H1 (cell line): ENCODE data around the gene CCIN. TPM values are rescaled to one million over a fixed set of nuclear protein-coding genes. Genes with fewer than 3 reads are reported as not detected.
A peak's percentile ranks its signal among the peaks of the same experiment; 100 is the strongest.

Source experiments
- CTCF ChIA-PET: fragments of 300-600 bp; sonication (Branson Sonifier 250); formaldehyde crosslinking; loops from one replicate; lab custom pipeline; 2021; ENCODE audit not compliant: partially characterized antibody; lab: Charles Lee
- POLR2A ChIA-PET: fragments of 300-600 bp; sonication (Branson Sonifier 250); formaldehyde crosslinking; loops from one replicate; lab custom pipeline; 2021; ENCODE audit warnings: inconsistent platforms; ENCODE audit not compliant: partially characterized antibody; lab: Charles Lee
- DNase-seq, 2 experiments: peaks; one replicate each; pipeline versions ENCODE4 v3.0.0 to v3.0.0-alpha.2; 2010 to 2022; ENCODE audit warnings: low spot score in 2 of 2, low read depth in 1 of 2, mixed read lengths in 1 of 2
- FAIRE-seq: peaks from 2 replicates; lab custom pipeline; 2011; peaks lifted over from hg19 to GRCh38; lab: Jason Lieb, UNC
- H2AFZ ChIP-seq: 2 replicates; pipeline ENCODE4 v1.8.1; 2012; ENCODE audit warnings: low read length, inconsistent platforms
- H2AK5ac ChIP-seq: 2 replicates; pipeline ENCODE4 v1.6.1; 2013; ENCODE audit warnings: low read depth, low read length
- H2BK120ac ChIP-seq: replicated peaks from 2 replicates; pipeline ENCODE3; 2013; ENCODE audit warnings: low read depth, low read length, inconsistent platforms
- H2BK12ac ChIP-seq: 2 replicates; pipeline ENCODE4 v1.6.1; 2013; ENCODE audit warnings: low read depth, low read length
- H2BK15ac ChIP-seq: 2 replicates; pipeline ENCODE4 v1.6.1; 2013; ENCODE audit warnings: low read length
- H2BK20ac ChIP-seq: 2 replicates; pipeline ENCODE4 v1.6.1; 2013; ENCODE audit warnings: low read length
- H2BK5ac ChIP-seq: 2 replicates; pipeline ENCODE4 v1.6.1; 2013; ENCODE audit warnings: low read depth, low read length
- H3K14ac ChIP-seq: 2 replicates; pipeline ENCODE4 v1.6.1; 2013; ENCODE audit warnings: inconsistent platforms; ENCODE audit not compliant: insufficient read length
- H3K18ac ChIP-seq: 2 replicates; pipeline ENCODE4 v1.6.1; 2013; ENCODE audit warnings: low read length; ENCODE audit errors: extremely low read depth
- H3K23ac ChIP-seq: 2 replicates; pipeline ENCODE4 v1.6.1; 2013; ENCODE audit warnings: inconsistent platforms; ENCODE audit not compliant: insufficient read length
- H3K23me2 ChIP-seq: 2 replicates; pipeline ENCODE4 v1.6.1; 2013; ENCODE audit warnings: low read depth, low read length
- H3K27ac ChIP-seq: 2 replicates; pipeline ENCODE4 v1.6.1; 2011; ENCODE audit warnings: low read depth, low read length, inconsistent platforms
- H3K27me3 ChIP-seq, 4 experiments: replicated peaks in 1 of 4; 1 replicate in 1 of 4; 2 replicates in 3 of 4; pipeline versions ENCODE4 v1.6.1 to v1.8.1; 2011 to 2013; ENCODE audit warnings: low read length in 3 of 4, mild to moderate bottlenecking in 3 of 4, inconsistent platforms in 2 of 4, mixed read lengths in 2 of 4, moderate library complexity in 1 of 4; ENCODE audit not compliant: control insufficient read depth in 3 of 4, insufficient read depth in 3 of 4; ENCODE audit errors: extremely low read depth in 1 of 4
- H3K36me3 ChIP-seq, 4 experiments: 2 replicates each; pipeline versions ENCODE4 v1.6.1 to v1.8.1; 2011 to 2013; ENCODE audit warnings: mild to moderate bottlenecking in 4 of 4, low read length in 3 of 4, moderate library complexity in 2 of 4, control low read depth in 1 of 4, inconsistent platforms in 1 of 4; ENCODE audit not compliant: insufficient read depth in 4 of 4, control insufficient read depth in 2 of 4
- H3K4ac ChIP-seq: replicated peaks from 2 replicates; pipeline ENCODE3; 2013; ENCODE audit warnings: low read length, low read depth, mixed read lengths, inconsistent platforms; ENCODE audit not compliant: insufficient read length
- H3K4me1 ChIP-seq, 4 experiments: replicated peaks in 1 of 4; 1 replicate in 1 of 4; 2 replicates in 3 of 4; pipeline versions ENCODE4 v1.6.1 to v1.8.1; 2011 to 2013; ENCODE audit warnings: low read length in 3 of 4, inconsistent platforms in 2 of 4, mixed read lengths in 1 of 4; ENCODE audit not compliant: insufficient read depth in 4 of 4, control insufficient read depth in 3 of 4
- H3K4me2 ChIP-seq, 2 experiments: 2 replicates each; pipeline versions ENCODE4 v1.6.1 to v1.8.1; 2011 to 2013; ENCODE audit warnings: low read depth in 2 of 2, low read length in 2 of 2, control low read depth in 1 of 2, inconsistent platforms in 1 of 2, mild to moderate bottlenecking in 1 of 2; ENCODE audit not compliant: insufficient read depth in 1 of 2
- H3K4me3 ChIP-seq, 4 experiments: fragments of 200-600, 300-600 bp in 1 of 4; sonication (generic), shearing (Covaris generic), sonication (Bioruptor Twin) in 1 of 4; 2 replicates each; pipeline versions ENCODE4 v1.5.1 to v1.8.1; 2011 to 2016; ENCODE audit warnings: low read length in 4 of 4, low read depth in 3 of 4, control low read depth in 2 of 4, inconsistent platforms in 2 of 4, mild to moderate bottlenecking in 2 of 4, mixed read lengths in 1 of 4, moderate library complexity in 1 of 4; ENCODE audit not compliant: insufficient read depth in 2 of 4; ENCODE audit errors: extremely low read depth in 1 of 4
- H3K56ac ChIP-seq: replicated peaks from 2 replicates; pipeline ENCODE3; 2013; ENCODE audit warnings: low read depth, mild to moderate bottlenecking, mixed read lengths, low read length, inconsistent platforms; ENCODE audit not compliant: insufficient read length
- H3K79me1 ChIP-seq: 2 replicates; pipeline ENCODE4 v1.6.1; 2013; ENCODE audit warnings: low read depth, low read length, control low read depth
- H3K79me2 ChIP-seq, 2 experiments: 2 replicates each; pipeline versions ENCODE4 v1.6.1 to v1.8.1; 2012 to 2013; ENCODE audit warnings: low read length in 2 of 2, mild to moderate bottlenecking in 2 of 2, inconsistent platforms in 1 of 2; ENCODE audit not compliant: insufficient read depth in 2 of 2, control insufficient read depth in 1 of 2
- H3K9ac ChIP-seq, 4 experiments: replicated peaks in 1 of 4; 1 replicate in 1 of 4; 2 replicates in 3 of 4; pipeline versions ENCODE4 v1.6.1 to v1.8.1; 2011 to 2013; ENCODE audit warnings: low read depth in 3 of 4, low read length in 3 of 4, control low read depth in 2 of 4, mild to moderate bottlenecking in 2 of 4, moderate library complexity in 2 of 4, inconsistent platforms in 1 of 4; ENCODE audit errors: extremely low read depth in 1 of 4
- H3K9me3 ChIP-seq, 2 experiments: 2 replicates each; pipeline versions ENCODE4 v1.6.1 to v1.8.1; 2012 to 2013; ENCODE audit warnings: mild to moderate bottlenecking in 2 of 2, moderate library complexity in 2 of 2, control low read depth in 1 of 2, inconsistent platforms in 1 of 2, low read depth in 1 of 2, low read length in 1 of 2, mixed read lengths in 1 of 2; ENCODE audit not compliant: insufficient read depth in 2 of 2
- H4K20me1 ChIP-seq, 2 experiments: replicated peaks in 1 of 2; 2 replicates each; pipeline versions ENCODE3 to v1.8.1; 2011 to 2013; ENCODE audit warnings: inconsistent platforms in 2 of 2, low read length in 2 of 2, mild to moderate bottlenecking in 1 of 2; ENCODE audit not compliant: insufficient read depth in 2 of 2, control insufficient read depth in 1 of 2
- H4K5ac ChIP-seq: 2 replicates; pipeline ENCODE4 v1.6.1; 2013; ENCODE audit warnings: low read length, low read depth, mixed read lengths, inconsistent platforms; ENCODE audit not compliant: insufficient read length
- H4K8ac ChIP-seq: 2 replicates; pipeline ENCODE4 v1.8.0; 2013; ENCODE audit warnings: mild to moderate bottlenecking, moderate library complexity, low read length, inconsistent platforms; ENCODE audit not compliant: insufficient read depth; ENCODE audit errors: extremely low read depth
- H4K91ac ChIP-seq: replicated peaks from 2 replicates; pipeline ENCODE3; 2013; ENCODE audit warnings: low read length, mixed read lengths, inconsistent platforms; ENCODE audit not compliant: insufficient read length
- CHD2 ChIP-seq: IDR thresholded peaks from 2 replicates; pipeline ENCODE4 v1.6.1; 2012; ENCODE audit warnings: low read length, improper control_type of control experiment
- SAP30 ChIP-seq: fragments of 300-600 bp; sonication (generic); IDR thresholded peaks from 2 replicates; pipeline ENCODE4 v1.7.1; 2012; ENCODE audit warnings: low read length, moderate library complexity, mild to moderate bottlenecking, inconsistent platforms; ENCODE audit not compliant: insufficient read depth, insufficient replicate concordance
- SIN3A ChIP-seq, 2 experiments: IDR thresholded peaks in 1 of 2; conservative IDR thresholded peaks in 1 of 2; 2 replicates each; pipeline ENCODE4 v1.6.1; 2011 to 2012; ENCODE audit warnings: low read length in 2 of 2, improper control_type of control experiment in 1 of 2, low read depth in 1 of 2, mild to moderate bottlenecking in 1 of 2
- TCF12 ChIP-seq: IDR thresholded peaks from 2 replicates; pipeline ENCODE4 v1.6.1; 2011; ENCODE audit warnings: low read depth, mild to moderate bottlenecking, low read length
- WGBS, 2 experiments: shearing (Covaris generic) in 1 of 2; methylation state at CpG; one replicate each; pipeline versions ENCODE4 v1.1.6 to v1.1.7; 2013 to 2015; ENCODE audit warnings: low lambda C conversion rate in 2 of 2, mixed read lengths in 2 of 2, inconsistent platforms in 1 of 2, low coverage in 1 of 2, missing lambda C conversion rate in 1 of 2; ENCODE audit not compliant: insufficient replicate concordance in 2 of 2, insufficient coverage in 1 of 2, insufficient read length in 1 of 2; ENCODE audit errors: extremely low coverage in 1 of 2, missing lambda C conversion rate in 1 of 2; 5-methylcytosine and 5-hydroxymethylcytosine counted together
- polyA plus RNA-seq, 7 experiments: library from polyadenylated mRNA; depleted of rRNA in 3 of 7; stranded (reverse) in 5 of 7; unstranded in 2 of 7; fragments of >200 nt in 5 of 7; fragments of 200-250 nt in 2 of 7; gene quantifications; 1 replicate in 5 of 7; 2 replicates in 1 of 7; 4 replicates in 1 of 7; pipeline versions ENCODE4 v1.2.1 to v1.2.3, GENCODE V29; 2011 to 2013; ENCODE audit warnings: missing spikeins in 2 of 7, mixed read lengths in 2 of 7
- total RNA-seq: library from RNA; stranded (reverse); fragmentation: NEBNext Ultra II Directional; extraction: Animal tissue kit (Norgen Biotek cat#: 25700); gene quantifications from 2 replicates; pipeline ENCODE4 v1.2.1, GENCODE V29; 2021

CCIN gene
- total and polyA plus RNA-seq, 2 of the 8 experiments (the other 6 are each of a cell fraction or from before 2014, with no cell fraction given): 0.19 to 0.21 TPM

DNA sequence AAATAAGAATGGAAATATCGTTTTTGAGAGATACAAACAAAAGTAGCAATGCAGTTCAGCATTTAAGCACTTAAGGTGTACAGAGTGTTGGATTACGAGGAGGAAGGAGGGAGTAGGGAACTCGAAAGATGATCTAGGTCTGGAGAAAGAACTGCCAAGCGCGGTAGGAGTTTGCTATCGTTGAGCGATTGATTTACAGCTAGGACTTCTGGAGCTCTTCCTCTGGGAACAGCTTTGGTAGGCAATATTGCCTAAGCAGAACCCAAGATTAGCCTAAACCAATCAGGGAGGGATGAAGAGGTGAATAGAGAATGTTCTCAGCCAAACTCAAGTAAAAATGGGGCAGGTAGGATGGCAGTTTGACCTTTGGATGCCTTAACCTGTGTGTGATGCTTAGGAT lies 22.5 kb downstream of the CCIN start:
- Histone ChIP-seq H3K36me3 (peaks cover 0 to 5% (median 2%) of the 10 kb centered on the region in 4 experiments; a peak in 1 of 8 replicates), H3K4me3 (peak overlapping the region; percentile 86 to 98 (median 97)), H3K4ac (no peak overlapping the region), H3K9ac (peak overlapping the region; percentile 83 to 94 (median 88)), H2BK5ac (no peak overlapping the region), H3K23me2 (peaks cover 8% of the 10 kb centered on the region), H3K79me2 (peaks cover 36 to 56% of the 10 kb centered on the region in 2 experiments), H3K27me3 (no peaks in the 10 kb centered on the region), H3K4me1 (peaks cover 6 to 12% (median 10%) of the 10 kb centered on the region in 4 experiments; a peak in 6 of 7 replicates), H4K5ac (no peak overlapping the region), H3K79me1 (peaks cover 9% of the 10 kb centered on the region), H2BK12ac (no peak overlapping the region), H2AK5ac (no peak overlapping the region), H2BK20ac (no peak overlapping the region), H3K18ac (no peak overlapping the region), H2AFZ (no peak overlapping the region), H3K23ac (no peak overlapping the region), H2BK15ac (no peak overlapping the region), H4K20me1 (peaks cover 17 to 19% of the 10 kb centered on the region in 2 experiments), H3K27ac (no peak overlapping the region), H4K91ac (no peak overlapping the region), H3K9me3 (no peaks in the 10 kb centered on the region), H3K56ac (no peak overlapping the region), H3K4me2 (peak overlapping the region; percentile 95 to 99), H2BK120ac (no peak overlapping the region), H3K14ac (no peak overlapping the region), H4K8ac (no peak overlapping the region)
- CTCF ChIA-PET: interaction anchor here (0.6 to 5.5 kb wide), 7 partner anchors 13 to 288 kb away, joined by 3 to 38 read pairs (median 4); no protein-coding TSS in a partner anchor
- TF ChIP-seq SAP30: peak; percentile 24
- TF ChIP-seq SIN3A (conservative IDR thresholded peaks at IDR 0.05 in 1 of 2, IDR thresholded peaks at IDR 0.05 in 1 of 2; ENCODE audit: low read depth in 1 of 2, low read length in 2 of 2): no peak
- no peak for TF ChIP-seq CHD2
- no peak for TF ChIP-seq TCF12
- FAIRE-seq: no peak
- POLR2A ChIA-PET: interaction anchor here (0.6 to 3.4 kb wide), 15 partner anchors 11 to 1203 kb away, joined by 3 to 25 read pairs (median 6); partner anchors contain the start of gene GNE
- 9% methylated on average over 7 of the region's 7 CpGs; no CpG with 5 or more reads in 1 of the 2 experiments for WGBS, 2 experiments
- DNase-seq: no peak
